Suprapubic skin (tissue), 4 donors: ENCODE measurements around the gene WDR81.

Experiments
- EP300 ChIP-seq: sonication (generic); formaldehyde crosslinking; IDR thresholded peaks from one replicate; pipeline ENCODE4 v1.6.1; 2017; ENCODE audit warnings: antibody characterized with exemption
- POLR2A ChIP-seq, 2 donors: fragments of 450-650 bp; IDR thresholded peaks; one replicate each; pipeline ENCODE4 v1.6.1; 2017; ENCODE audit warnings: antibody characterized with exemption in 2 of 2, mild to moderate bottlenecking in 2 of 2, moderate library complexity in 2 of 2
- POLR2AphosphoS5 ChIP-seq, 3 donors: sonication (generic); formaldehyde crosslinking; IDR thresholded peaks; one replicate each; pipeline ENCODE4 v1.6.1; 2017; ENCODE audit warnings: antibody characterized with exemption in 3 of 3
- TF ChIP-seq, protein P1 (sequence below), 2 donors: fragments of 200-600 bp in 1 of 2; fragments of 450-650 bp in 1 of 2; sonication (generic) in 1 of 2; IDR thresholded peaks; one replicate each; pipeline ENCODE4 v1.5.1; 2016 to 2019; ENCODE audit warnings: antibody characterized with exemption in 2 of 2, mild to moderate bottlenecking in 1 of 2, moderate library complexity in 1 of 2

DNA sequence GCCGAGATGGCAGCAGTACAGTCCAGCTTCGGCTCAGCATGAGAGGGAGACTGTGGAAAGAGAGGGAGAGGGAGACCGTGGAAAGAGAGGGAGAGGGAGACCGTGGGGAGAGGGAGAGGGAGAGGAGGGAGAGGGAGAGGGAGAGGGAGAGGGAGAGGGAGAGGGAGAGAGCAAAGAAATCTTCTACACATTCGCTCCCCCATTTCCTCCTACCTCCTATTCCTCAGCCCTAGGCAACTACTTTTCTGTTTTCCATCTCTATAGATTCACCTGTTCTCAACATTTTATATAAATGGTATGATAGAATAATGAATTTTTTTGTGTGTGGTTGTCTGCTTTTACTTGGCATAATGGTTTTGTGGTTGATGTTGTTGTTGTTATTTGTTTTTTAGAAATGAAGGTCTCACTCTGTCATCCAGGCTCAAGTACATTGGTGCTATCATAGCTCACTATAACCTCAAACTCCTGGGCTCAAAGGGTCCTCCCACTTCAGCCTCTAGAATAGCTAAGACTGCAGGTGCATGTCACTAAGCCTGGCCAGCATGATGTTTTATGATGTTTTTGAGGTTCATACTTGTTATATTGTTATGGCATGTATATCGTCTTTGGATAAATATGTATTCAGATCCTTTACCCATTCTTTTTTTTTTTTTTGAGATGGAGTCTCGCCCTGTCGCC is 33.8 kb upstream of the WDR81 start:
- TF ChIP-seq, protein P1, sequence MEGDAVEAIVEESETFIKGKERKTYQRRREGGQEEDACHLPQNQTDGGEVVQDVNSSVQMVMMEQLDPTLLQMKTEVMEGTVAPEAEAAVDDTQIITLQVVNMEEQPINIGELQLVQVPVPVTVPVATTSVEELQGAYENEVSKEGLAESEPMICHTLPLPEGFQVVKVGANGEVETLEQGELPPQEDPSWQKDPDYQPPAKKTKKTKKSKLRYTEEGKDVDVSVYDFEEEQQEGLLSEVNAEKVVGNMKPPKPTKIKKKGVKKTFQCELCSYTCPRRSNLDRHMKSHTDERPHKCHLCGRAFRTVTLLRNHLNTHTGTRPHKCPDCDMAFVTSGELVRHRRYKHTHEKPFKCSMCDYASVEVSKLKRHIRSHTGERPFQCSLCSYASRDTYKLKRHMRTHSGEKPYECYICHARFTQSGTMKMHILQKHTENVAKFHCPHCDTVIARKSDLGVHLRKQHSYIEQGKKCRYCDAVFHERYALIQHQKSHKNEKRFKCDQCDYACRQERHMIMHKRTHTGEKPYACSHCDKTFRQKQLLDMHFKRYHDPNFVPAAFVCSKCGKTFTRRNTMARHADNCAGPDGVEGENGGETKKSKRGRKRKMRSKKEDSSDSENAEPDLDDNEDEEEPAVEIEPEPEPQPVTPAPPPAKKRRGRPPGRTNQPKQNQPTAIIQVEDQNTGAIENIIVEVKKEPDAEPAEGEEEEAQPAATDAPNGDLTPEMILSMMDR (IDR thresholded peaks at IDR 0.05) = no peak
- TF ChIP-seq POLR2A (IDR thresholded peaks at IDR 0.05) (no peak), POLR2AphosphoS5 (IDR thresholded peaks at IDR 0.05) (no peak), EP300 (no peak)
